ENCODE data around the gene FAM229B. TPM values are rescaled to one million over a fixed set of nuclear protein-coding genes. Genes with fewer than 3 reads are reported as not detected.

The FAM229B gene, protein sequence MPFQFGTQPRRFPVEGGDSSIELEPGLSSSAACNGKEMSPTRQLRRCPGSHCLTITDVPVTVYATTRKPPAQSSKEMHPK
- total RNA-seq, result 9.0 and 13.3 TPM in 2 replicates

DNA sequence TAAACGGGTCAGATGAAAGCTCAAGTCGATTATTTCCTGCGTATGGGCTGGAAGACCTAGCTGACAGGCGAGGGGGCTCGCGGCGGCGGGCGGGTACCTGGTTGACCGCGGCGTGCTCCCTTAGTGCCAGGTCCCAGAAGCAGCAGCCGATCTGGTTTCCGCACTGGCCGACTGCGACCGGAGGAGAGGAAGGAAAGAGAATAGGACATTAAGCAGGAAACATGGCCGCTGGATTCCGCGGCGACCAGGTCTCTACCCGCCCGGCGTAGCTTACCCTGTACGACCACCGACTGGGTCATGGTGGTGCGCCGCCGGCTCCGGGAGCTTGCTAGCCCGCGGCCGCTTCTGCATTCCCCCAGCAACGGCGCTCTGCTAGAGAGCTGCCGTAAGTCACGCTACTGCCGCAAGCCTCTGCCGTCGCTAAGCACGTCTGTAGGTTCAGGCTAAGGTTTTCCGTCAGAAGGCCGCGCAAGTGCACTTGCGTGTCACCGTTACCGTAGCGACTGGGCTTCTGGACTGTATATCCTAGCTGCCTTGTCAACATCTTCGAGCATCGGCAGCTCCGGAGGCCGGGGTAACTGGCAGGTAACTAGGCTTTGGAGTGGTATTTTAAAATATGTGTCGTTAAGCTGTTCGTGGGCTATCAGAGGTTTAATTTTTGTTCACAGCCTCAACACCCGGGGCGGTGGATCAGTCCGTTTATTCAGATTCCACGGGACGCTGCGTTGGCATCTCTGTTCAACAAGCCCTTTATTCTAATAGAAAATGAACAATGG is at the start of gene FAM229B, which contains the start of gene TUBE1:
FAM229B (plus strand) TSS at position 456 of the 776 bp plus-strand sequence. CDS start 11,693 bp downstream, outside the sequence.
TUBE1 (minus strand) TSS at position 347 of the 776 bp plus-strand sequence; CDS start at position 299, 48 bp downstream.

DNA sequence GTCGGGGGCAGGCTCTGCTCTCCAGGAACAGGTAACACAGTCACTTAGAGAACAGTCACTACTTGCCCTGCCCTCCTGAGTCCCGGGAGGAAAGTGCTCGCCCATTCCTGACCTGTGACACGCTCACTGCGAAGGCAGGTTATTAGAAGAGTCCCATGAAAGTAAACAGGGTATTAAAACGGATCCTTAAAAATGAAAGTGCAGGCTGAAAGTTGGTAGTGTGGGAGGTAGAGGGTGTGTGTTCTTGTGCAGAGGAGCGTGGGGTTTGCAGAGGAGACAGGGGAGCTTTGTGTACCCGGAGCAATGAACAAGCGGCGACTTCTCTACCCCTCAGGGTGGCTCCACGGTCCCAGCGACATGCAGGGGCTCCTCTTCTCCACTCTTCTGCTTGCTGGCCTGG is 33.4 kb upstream of the FAM229B start, which contains the start of gene CCN6:
CCN6 (plus strand) TSS at position 104 of the 400 bp plus-strand sequence; CDS start at position 358, 254 bp downstream.

Other genes starting within 250 kb of the FAM229B start
- gene FYN, start 214.1 kb upstream of the FAM229B start, total RNA-seq, result 90.9 and 117 TPM in 2 replicates
- not detected in 2 replicates for gene CCN6, start 33.5 kb upstream of the FAM229B start, total RNA-seq
- gene TUBE1, start 109 bp upstream of the FAM229B start, total RNA-seq, result 15.5 and 24.5 TPM in 2 replicates
- gene LAMA4, start 167.0 kb downstream of the FAM229B start, total RNA-seq, result 418 and 518 TPM in 2 replicates